ENCODE results near the gene COMT.

DNA sequence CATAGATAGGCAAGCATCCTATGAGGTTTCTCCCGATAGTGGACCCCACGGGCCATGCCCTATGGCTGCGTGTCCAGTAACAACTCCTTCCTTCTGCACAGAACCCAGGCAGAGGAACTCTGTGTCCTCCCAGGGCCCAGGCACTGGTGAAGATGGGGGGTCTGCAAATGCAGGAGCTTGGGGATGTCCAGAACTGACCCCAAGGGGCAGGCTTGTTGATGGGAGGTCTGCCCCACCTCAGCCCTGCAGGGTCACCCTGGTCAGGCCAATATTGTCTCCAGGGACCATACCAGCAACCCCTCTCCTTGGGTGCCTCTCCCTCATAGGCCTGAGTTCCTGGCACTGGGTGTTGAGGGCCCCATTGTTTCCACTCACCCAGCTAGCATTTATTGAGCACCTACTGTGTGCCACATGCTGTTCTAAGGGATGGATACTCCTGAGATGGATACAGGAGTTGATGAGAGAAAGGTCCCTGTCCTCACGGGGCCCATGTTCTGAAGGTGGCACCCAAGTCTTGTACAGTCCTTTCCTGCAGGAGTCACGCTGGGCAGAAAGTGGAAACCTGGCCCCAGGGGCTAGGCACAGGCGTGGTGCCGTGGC is 26.4 kb downstream of the COMT start:
- TF ChIP-seq, protein P1, sequence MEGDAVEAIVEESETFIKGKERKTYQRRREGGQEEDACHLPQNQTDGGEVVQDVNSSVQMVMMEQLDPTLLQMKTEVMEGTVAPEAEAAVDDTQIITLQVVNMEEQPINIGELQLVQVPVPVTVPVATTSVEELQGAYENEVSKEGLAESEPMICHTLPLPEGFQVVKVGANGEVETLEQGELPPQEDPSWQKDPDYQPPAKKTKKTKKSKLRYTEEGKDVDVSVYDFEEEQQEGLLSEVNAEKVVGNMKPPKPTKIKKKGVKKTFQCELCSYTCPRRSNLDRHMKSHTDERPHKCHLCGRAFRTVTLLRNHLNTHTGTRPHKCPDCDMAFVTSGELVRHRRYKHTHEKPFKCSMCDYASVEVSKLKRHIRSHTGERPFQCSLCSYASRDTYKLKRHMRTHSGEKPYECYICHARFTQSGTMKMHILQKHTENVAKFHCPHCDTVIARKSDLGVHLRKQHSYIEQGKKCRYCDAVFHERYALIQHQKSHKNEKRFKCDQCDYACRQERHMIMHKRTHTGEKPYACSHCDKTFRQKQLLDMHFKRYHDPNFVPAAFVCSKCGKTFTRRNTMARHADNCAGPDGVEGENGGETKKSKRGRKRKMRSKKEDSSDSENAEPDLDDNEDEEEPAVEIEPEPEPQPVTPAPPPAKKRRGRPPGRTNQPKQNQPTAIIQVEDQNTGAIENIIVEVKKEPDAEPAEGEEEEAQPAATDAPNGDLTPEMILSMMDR (IDR thresholded peaks at IDR 0.05), result no peak
- TF ChIP-seq EP300 (IDR thresholded peaks at IDR 0.05), result no peak

Data from ovary (tissue), 3 donors.